NCI-H2107 treated with DMSO at 0.1 percent for 48 hours (cell line): ENCODE results near the gene ZDHHC11.
"Not testable (repeated sequence)": the region's sequence is repeated elsewhere in the genome, so short reads cannot be mapped to it uniquely, and the experiment has no call there.

Experiments
- DNase-seq: peaks from one replicate; lab custom pipeline; 2025; ENCODE audit not compliant: unreplicated experiment; lab: John Stamatoyannopoulos, UW

The ZDHHC11 gene

DNA sequence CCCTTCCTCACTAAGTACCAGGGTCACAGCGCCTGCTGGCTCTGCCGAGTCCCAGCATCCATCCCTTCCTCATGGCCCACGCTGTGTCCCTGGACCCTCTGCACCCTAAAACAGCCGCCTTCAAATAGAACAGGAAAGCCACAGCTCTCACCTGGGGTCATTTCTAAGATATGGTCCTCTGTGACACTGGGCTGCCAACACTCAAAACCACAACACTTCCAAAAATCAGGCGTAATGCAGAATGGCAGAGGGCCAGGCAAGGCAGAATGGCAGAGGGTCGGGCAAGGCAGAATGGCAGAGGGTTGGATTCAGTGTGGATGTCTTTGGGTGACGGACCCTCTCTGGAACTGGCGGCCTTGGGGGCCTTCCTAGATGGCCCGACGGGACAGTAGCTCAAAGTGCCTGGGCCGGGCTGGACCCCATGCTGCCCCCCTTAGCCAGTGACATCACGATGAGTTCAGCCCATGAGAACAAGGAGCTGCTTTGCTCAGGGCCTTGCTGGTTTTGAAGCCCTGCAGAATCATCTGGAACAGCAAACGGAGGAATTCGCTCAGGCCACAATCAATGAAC lies 101.6 kb downstream of the ZDHHC11 start:
- DNase-seq = no peak

DNA sequence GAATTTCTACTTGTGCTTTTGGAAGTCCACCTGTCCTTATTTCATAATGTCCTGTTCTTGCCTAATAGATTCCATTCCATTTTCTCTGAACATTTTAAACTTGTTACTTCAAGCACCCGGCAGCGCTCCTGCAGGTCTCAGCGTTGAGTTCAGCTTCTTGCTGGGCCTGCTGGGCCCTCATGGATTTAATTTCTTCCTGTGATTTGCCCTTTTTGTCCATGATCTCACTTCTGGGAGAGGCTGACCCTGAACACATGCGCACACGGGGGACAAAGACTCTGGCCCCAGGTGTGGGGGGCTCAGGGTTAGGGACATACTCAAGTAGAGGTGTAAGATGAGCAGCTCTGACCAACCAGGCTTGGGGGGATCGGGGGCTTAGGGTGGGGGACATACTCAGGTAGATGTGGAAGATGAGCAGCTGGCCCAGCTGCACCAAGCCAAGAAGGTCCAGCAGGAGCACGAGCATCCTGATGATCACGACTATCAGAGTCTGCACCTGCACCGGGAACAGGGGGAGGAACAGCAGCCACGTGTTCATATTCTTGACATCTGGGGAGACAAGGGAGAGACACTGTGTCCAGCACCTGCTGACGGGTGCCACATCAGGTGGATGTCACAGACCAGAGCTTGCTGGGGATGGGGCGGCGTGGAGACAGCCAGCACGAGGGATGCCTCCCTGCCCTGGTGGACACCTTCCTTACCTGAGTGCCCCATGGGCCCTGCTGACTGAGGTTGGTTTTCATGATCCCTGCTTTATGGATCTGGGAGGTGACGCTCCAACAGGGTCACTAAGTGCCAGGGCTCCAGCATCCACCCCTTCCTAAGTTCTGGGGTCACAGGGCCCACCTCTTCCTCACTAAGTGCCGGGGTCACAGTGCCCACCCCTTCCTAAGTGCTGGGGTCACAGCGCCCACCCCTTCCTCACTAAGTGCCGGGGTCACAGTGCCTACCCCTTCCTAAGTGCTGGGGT lies 102.5 kb downstream of the ZDHHC11 start:
- DNase-seq = not testable (repeated sequence)

DNA sequence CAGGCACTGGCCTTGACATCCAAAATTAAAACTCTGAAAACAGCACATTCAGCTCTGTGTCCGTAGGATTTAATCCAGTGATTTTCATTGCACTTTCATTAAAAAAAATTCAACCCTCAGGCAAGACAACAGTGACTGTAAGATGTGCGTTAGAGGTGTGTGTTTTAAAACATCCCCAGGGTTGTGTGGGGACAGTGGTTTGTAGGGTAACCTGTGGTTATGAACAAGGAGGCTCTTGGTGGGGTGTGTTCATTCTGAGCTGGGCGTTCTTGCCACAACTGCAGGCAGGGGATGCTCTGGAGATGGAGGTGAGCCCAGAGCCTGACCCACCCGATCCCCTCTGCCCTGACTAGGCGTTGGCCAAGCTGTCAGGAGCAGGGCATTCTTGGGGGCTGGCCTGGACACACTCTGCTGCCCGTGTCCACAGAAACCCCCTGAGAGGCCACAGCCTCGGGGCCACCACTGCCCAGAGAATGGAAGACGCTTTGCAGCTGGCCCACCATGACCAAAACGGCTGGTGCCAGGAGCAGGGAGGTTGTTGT lies 103.4 kb downstream of the ZDHHC11 start:
- not testable (repeated sequence) for DNase-seq

- no peak for DNase-seq
These were observed 104.5 kb downstream of the ZDHHC11 start for GRCh38 chr5:746258-746761.
